H1 (cell line): ENCODE data around the gene DIP2B. TPM values are rescaled to one million over a fixed set of nuclear protein-coding genes. Genes with fewer than 3 reads are reported as not detected.

Experiments used
- NANOG ChIP-seq: IDR thresholded peaks from 2 replicates; pipeline ENCODE4 v1.6.1; 2011; ENCODE audit warnings: low read length, low read depth, mild to moderate bottlenecking, inconsistent platforms; ENCODE audit not compliant: insufficient read depth, poor library complexity, severe bottlenecking
- RXRA ChIP-seq: IDR thresholded peaks from 2 replicates; pipeline ENCODE4 v1.6.1; 2011; ENCODE audit warnings: low read depth, mild to moderate bottlenecking, low read length, moderate library complexity; ENCODE audit not compliant: insufficient read depth
- polyA plus RNA-seq, 7 experiments: library from polyadenylated mRNA; depleted of rRNA in 3 of 7; stranded (reverse) in 5 of 7; unstranded in 2 of 7; fragments of >200 nt in 5 of 7; fragments of 200-250 nt in 2 of 7; gene quantifications; 1 replicate in 5 of 7; 2 replicates in 1 of 7; 4 replicates in 1 of 7; pipeline versions ENCODE4 v1.2.1 to v1.2.3, GENCODE V29; 2011 to 2013; ENCODE audit warnings: missing spikeins in 2 of 7, mixed read lengths in 2 of 7
- total RNA-seq: library from RNA; stranded (reverse); fragmentation: NEBNext Ultra II Directional; extraction: Animal tissue kit (Norgen Biotek cat#: 25700); gene quantifications from 2 replicates; pipeline ENCODE4 v1.2.1, GENCODE V29; 2021

Gene DIP2B
- total and polyA plus RNA-seq, 2 of the 8 experiments (the other 6 are each of a cell fraction or from before 2014, with no cell fraction given), result 11.1 to 29.6 TPM

GRCh38 chr12:50665609-50666008 lies 160.8 kb downstream of the DIP2B start (continued):
- TF ChIP-seq NANOG (no peak), RXRA (no peak)
- TF ChIP-seq, all 59 proteins: peak for 0
